K562 (cell line): Measurements from ENCODE around the gene SRP72. TPM values are rescaled to one million over a fixed set of nuclear protein-coding genes. Genes with fewer than 3 reads are reported as not detected.

Experiments used
- ATF7 ChIP-seq: fragments of 450-650 bp; IDR thresholded peaks from 2 replicates; pipeline ENCODE4 v1.7.1; 2014; ENCODE audit warnings: mild to moderate bottlenecking, moderate library complexity
- CCNT2 ChIP-seq: IDR thresholded peaks from 2 replicates; pipeline ENCODE4 v1.6.1; 2011; ENCODE audit warnings: borderline replicate concordance, low read depth, mild to moderate bottlenecking, moderate library complexity, mixed read lengths, low read length; ENCODE audit not compliant: insufficient read length; ENCODE audit errors: extremely low read depth
- ESRRA ChIP-seq: fragments of 450-650 bp; IDR thresholded peaks from 2 replicates; pipeline ENCODE4 v1.6.1; 2014; ENCODE audit warnings: low read depth, mild to moderate bottlenecking, moderate library complexity, borderline replicate concordance
- GATA2 ChIP-seq: sonication (generic); formaldehyde crosslinking; IDR thresholded peaks from 2 replicates; pipeline ENCODE4 v1.4.0; 2020; ENCODE audit warnings: mild to moderate bottlenecking, missing genetic modification reagents
- HNRNPL ChIP-seq: fragments of 200-400 bp; formaldehyde crosslinking; IDR thresholded peaks from 2 replicates; pipeline ENCODE4 v1.6.1; 2017; ENCODE audit warnings: low read depth, mild to moderate bottlenecking, low read length
- NR2F6 ChIP-seq: fragments of 450-650 bp; formaldehyde crosslinking; IDR thresholded peaks from 2 replicates; pipeline ENCODE4 v1.4.0; 2020; ENCODE audit warnings: mild to moderate bottlenecking
- POLR2AphosphoS2 ChIP-seq: IDR thresholded peaks from 2 replicates; pipeline ENCODE4 v1.6.1; 2012; ENCODE audit warnings: low read length, improper control_type of control experiment
- POLR3A ChIP-seq: IDR thresholded peaks from 2 replicates; pipeline ENCODE4 v1.6.1; 2011; ENCODE audit warnings: borderline replicate concordance, mild to moderate bottlenecking, moderate library complexity; ENCODE audit not compliant: insufficient read length, insufficient read depth; ENCODE audit errors: extremely low read depth
- TAF9B ChIP-seq: fragments of 450-650 bp; IDR thresholded peaks from 2 replicates; pipeline ENCODE4 v1.6.1; 2018; ENCODE audit warnings: mild to moderate bottlenecking; ENCODE audit not compliant: partially characterized antibody
- TCF7L2 ChIP-seq: fragments of 150-350 bp; IDR thresholded peaks from 2 replicates; pipeline ENCODE4 v1.6.1; 2016; ENCODE audit warnings: low read depth, mild to moderate bottlenecking, low read length, moderate library complexity
- ZBTB34 ChIP-seq: fragments of 250-450 bp; sonication (Bioruptor Pico); IDR thresholded peaks from 2 replicates; pipeline ENCODE4 v1.8.0; 2021; ENCODE audit warnings: mild to moderate bottlenecking, moderate library complexity
- ZFP36 ChIP-seq: fragments of 150-350 bp; IDR thresholded peaks from 2 replicates; pipeline ENCODE4 v1.6.1; 2018; ENCODE audit warnings: low read length, low read depth; ENCODE audit not compliant: partially characterized antibody
- ZFX ChIP-seq: sonication (generic); formaldehyde crosslinking; IDR thresholded peaks from 2 replicates; pipeline ENCODE4 v1.8.0; 2022; ENCODE audit warnings: mild to moderate bottlenecking, missing genetic modification reagents, moderate library complexity
- ZKSCAN3 ChIP-seq: fragments of 250-450 bp; sonication (Bioruptor Pico); IDR thresholded peaks from 2 replicates; pipeline ENCODE4 v1.4.0; 2020
- ZNF41 ChIP-seq: fragments of 250-450 bp; sonication (Bioruptor Pico); conservative IDR thresholded peaks from 2 replicates; pipeline ENCODE4 v1.4.0; 2020; ENCODE audit warnings: mild to moderate bottlenecking
- ZNF695 ChIP-seq: fragments of 450-650 bp; formaldehyde crosslinking; IDR thresholded peaks from 2 replicates; pipeline ENCODE4 v1.4.0; 2020; ENCODE audit warnings: mild to moderate bottlenecking, moderate library complexity
- ZNF740 ChIP-seq, 3 experiments: fragments of 200-800 bp in 1 of 3; sonication (Bioruptor generic) in 1 of 3; sonication (generic) in 1 of 3; formaldehyde crosslinking in 1 of 3; IDR thresholded peaks; 2 replicates each; pipeline versions ENCODE4 v1.6.1 to v1.8.0; 2016 to 2022; ENCODE audit warnings: mild to moderate bottlenecking in 2 of 3, missing compliant biosample characterization in 2 of 3, missing genetic modification characterization in 2 of 3, missing genetic modification reagents in 1 of 3
- polyA plus RNA-seq, 8 experiments: library from polyadenylated mRNA; depleted of rRNA in 4 of 8; stranded (reverse) in 5 of 8; unstranded in 3 of 8; fragments of >200 nt; fragmentation: Nextera tagmentation in 2 of 8; fragmentation: Illumina TruSeq in 1 of 8; extraction: Ambion mirVana in 2 of 8; extraction: Trizol in 1 of 8; gene quantifications; 2 replicates each; pipeline versions ENCODE4 v1.2.1 to v1.2.3, GENCODE V29; 2011 to 2014; ENCODE audit warnings: inconsistent platforms in 1 of 8, missing spikeins in 1 of 8
- total RNA-seq, 7 experiments: library from RNA; depleted of rRNA in 6 of 7; stranded (reverse); fragments of >200 nt in 6 of 7; fragmentation: Illumina TruSeq in 2 of 7; extraction: Trizol in 2 of 7; gene quantifications; 2 replicates each; pipeline versions ENCODE4 v1.2.1 to v1.2.3, GENCODE V29; 2011 to 2021; ENCODE audit warnings: low replicate concordance in 1 of 7
- TF ChIP-seq, protein P1 (sequence below): fragments of 250-450 bp; sonication (Bioruptor Pico); IDR thresholded peaks from 2 replicates; pipeline ENCODE4 v1.5.0; 2020; ENCODE audit warnings: mild to moderate bottlenecking
- TF ChIP-seq, protein P2 (sequence below): sonication (generic); formaldehyde crosslinking; IDR thresholded peaks from 2 replicates; pipeline ENCODE4 v1.8.0; 2022; ENCODE audit warnings: mild to moderate bottlenecking, missing genetic modification reagents

SRP72 gene
- total and polyA plus RNA-seq, 9 of the 15 experiments (the other 6 are each of a cell fraction or from before 2014, with no cell fraction given), result 124 to 341 (median 202) TPM

DNA sequence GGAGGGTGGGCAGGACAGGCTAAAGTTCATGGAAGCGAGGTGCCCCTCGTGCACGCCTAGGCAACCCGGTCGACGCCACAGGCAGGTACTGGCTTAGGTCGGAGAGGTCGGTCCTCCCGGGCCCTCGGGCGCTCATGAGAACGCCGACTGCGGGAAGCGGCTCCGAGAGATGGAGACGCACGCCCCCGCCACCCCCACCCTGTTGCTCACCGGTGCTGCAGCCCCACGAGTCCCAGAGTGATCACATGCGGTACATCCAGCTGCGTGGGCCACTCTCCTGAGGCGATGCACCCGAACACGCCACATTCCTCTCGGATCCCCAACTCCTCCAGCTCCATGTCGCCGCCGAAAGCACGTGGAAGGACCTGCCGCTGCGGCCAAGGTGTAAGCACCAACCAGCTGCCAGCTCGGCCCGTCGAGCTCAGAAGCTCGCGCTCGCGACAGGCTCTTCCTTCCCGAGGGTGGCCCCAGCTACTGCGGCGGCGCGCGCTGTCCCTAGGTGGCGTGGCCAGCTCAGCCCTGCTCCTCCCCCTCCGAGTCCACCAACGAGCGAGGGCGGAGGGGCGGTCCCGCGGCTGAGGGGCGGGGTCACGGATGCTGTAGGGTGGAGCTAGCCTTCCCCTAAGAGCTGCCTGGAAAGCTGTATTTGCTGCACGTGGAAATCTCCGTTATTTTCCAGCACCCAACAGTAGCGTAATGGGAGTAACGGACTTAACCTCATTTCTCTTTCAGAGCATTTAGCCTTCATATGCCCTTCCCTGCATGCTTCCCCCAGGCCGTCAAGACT, 32.1 kb upstream of the SRP72 start, which contains the start of gene PPAT (continued):
- TF ChIP-seq POLR2AphosphoS2 (no peak), TCF7L2 (peak; percentile 76), ZBTB34 (CRISPR knock-in tag) (no peak), ZKSCAN3 (CRISPR knock-in tag) (no peak), ZNF695 (CRISPR knock-in tag) (no peak), ZNF740 (CRISPR knock-in tag; IDR thresholded peaks at IDR 0.05) (peak; percentile 82), ZNF740 (tag; IDR thresholded peaks at IDR 0.05) (no peak), ZFX (CRISPR knock-in tag) (peak; percentile 30; the same call in 1 of the 2 replicates), ESRRA (no peak), ZNF41 (no peak), TAF9B (no peak), ATF7 (peak; percentile 98), NR2F6 (no peak), CCNT2 (peak; percentile 62), ZFP36 (no peak), POLR3A (no peak), GATA2 (no peak), HNRNPL (peak; percentile 47; the same call in 1 of the 2 replicates)
- TF ChIP-seq, protein P1, sequence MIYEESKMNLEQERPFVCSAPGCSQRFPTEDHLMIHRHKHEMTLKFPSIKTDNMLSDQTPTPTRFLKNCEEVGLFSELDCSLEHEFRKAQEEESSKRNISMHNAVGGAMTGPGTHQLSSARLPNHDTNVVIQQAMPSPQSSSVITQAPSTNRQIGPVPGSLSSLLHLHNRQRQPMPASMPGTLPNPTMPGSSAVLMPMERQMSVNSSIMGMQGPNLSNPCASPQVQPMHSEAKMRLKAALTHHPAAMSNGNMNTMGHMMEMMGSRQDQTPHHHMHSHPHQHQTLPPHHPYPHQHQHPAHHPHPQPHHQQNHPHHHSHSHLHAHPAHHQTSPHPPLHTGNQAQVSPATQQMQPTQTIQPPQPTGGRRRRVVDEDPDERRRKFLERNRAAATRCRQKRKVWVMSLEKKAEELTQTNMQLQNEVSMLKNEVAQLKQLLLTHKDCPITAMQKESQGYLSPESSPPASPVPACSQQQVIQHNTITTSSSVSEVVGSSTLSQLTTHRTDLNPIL, result no peak
- TF ChIP-seq, protein P2, sequence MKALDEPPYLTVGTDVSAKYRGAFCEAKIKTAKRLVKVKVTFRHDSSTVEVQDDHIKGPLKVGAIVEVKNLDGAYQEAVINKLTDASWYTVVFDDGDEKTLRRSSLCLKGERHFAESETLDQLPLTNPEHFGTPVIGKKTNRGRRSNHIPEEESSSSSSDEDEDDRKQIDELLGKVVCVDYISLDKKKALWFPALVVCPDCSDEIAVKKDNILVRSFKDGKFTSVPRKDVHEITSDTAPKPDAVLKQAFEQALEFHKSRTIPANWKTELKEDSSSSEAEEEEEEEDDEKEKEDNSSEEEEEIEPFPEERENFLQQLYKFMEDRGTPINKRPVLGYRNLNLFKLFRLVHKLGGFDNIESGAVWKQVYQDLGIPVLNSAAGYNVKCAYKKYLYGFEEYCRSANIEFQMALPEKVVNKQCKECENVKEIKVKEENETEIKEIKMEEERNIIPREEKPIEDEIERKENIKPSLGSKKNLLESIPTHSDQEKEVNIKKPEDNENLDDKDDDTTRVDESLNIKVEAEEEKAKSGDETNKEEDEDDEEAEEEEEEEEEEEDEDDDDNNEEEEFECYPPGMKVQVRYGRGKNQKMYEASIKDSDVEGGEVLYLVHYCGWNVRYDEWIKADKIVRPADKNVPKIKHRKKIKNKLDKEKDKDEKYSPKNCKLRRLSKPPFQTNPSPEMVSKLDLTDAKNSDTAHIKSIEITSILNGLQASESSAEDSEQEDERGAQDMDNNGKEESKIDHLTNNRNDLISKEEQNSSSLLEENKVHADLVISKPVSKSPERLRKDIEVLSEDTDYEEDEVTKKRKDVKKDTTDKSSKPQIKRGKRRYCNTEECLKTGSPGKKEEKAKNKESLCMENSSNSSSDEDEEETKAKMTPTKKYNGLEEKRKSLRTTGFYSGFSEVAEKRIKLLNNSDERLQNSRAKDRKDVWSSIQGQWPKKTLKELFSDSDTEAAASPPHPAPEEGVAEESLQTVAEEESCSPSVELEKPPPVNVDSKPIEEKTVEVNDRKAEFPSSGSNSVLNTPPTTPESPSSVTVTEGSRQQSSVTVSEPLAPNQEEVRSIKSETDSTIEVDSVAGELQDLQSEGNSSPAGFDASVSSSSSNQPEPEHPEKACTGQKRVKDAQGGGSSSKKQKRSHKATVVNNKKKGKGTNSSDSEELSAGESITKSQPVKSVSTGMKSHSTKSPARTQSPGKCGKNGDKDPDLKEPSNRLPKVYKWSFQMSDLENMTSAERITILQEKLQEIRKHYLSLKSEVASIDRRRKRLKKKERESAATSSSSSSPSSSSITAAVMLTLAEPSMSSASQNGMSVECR (CRISPR knock-in tag), result peak; percentile 83
